HG03469 (cell line): ENCODE measurements around the gene ACSM2B.
"Not testable (repeated sequence)": the region's sequence is repeated elsewhere in the genome, so short reads cannot be mapped to it uniquely, and the experiment has no call there.

Experiments used
- ATAC-seq: cut with Tn5 transposase; IDR thresholded peaks from one replicate; pipeline ENCODE4 v1.9.1; 2021; ENCODE audit warnings: mild to moderate bottlenecking, moderate library complexity, moderate number of reproducible peaks; ENCODE audit not compliant: unreplicated experiment

The ACSM2B gene

GRCh38 chr16:20598832-20599469 is 22.8 kb upstream of the ACSM2B start:
- ATAC-seq = no peak

- not testable (repeated sequence) for ATAC-seq
Measured at GRCh38 chr16:20595694-20596093, 19.5 kb upstream of the ACSM2B start.

- not testable (repeated sequence) for ATAC-seq
Measured at GRCh38 chr16:20595068-20595467, 18.9 kb upstream of the ACSM2B start.

GRCh38 chr16:20592780-20593179 is 16.6 kb upstream of the ACSM2B start:
- ATAC-seq = not testable (repeated sequence)

- ATAC-seq = not testable (repeated sequence)
Measured at GRCh38 chr16:20589486-20589885, 13.3 kb upstream of the ACSM2B start.

GRCh38 chr16:20587645-20588074 is 11.5 kb upstream of the ACSM2B start:
- ATAC-seq = not testable (repeated sequence)

GRCh38 chr16:20586716-20587115 is 10.5 kb upstream of the ACSM2B start:
- not testable (repeated sequence) for ATAC-seq

GRCh38 chr16:20586112-20586511 is 9.9 kb upstream of the ACSM2B start:
- not testable (repeated sequence) for ATAC-seq

- ATAC-seq = not testable (repeated sequence)
Measured at GRCh38 chr16:20580487-20581259, 4.5 kb upstream of the ACSM2B start.

- not testable (repeated sequence) for ATAC-seq
Measured at GRCh38 chr16:20578091-20578490, 1.9 kb upstream of the ACSM2B start.

GRCh38 chr16:20569117-20569651 is 7.0 kb downstream of the ACSM2B start:
- ATAC-seq = not testable (repeated sequence)

GRCh38 chr16:20568404-20568803 is 7.8 kb downstream of the ACSM2B start:
- no peak for ATAC-seq

GRCh38 chr16:20566864-20567263 is 9.3 kb downstream of the ACSM2B start:
- ATAC-seq = no peak

GRCh38 chr16:20565334-20565733 is 10.8 kb downstream of the ACSM2B start:
- ATAC-seq = not testable (repeated sequence)

GRCh38 chr16:20564218-20564617 is 11.9 kb downstream of the ACSM2B start:
- not testable (repeated sequence) for ATAC-seq

GRCh38 chr16:20555628-20556027 is 20.5 kb downstream of the ACSM2B start:
- ATAC-seq = not testable (repeated sequence)

- not testable (repeated sequence) for ATAC-seq
Measured at GRCh38 chr16:20554689-20555088, 21.5 kb downstream of the ACSM2B start.

GRCh38 chr16:20553493-20553892 is 22.7 kb downstream of the ACSM2B start:
- not testable (repeated sequence) for ATAC-seq

- not testable (repeated sequence) for ATAC-seq
Measured at GRCh38 chr16:20546951-20547350, 29.2 kb downstream of the ACSM2B start.

- not testable (repeated sequence) for ATAC-seq
Measured at GRCh38 chr16:20546278-20546853, 29.8 kb downstream of the ACSM2B start.

GRCh38 chr16:20540603-20541316 is 35.4 kb downstream of the ACSM2B start:
- not testable (repeated sequence) for ATAC-seq
